B cell (primary cell): Measurements from ENCODE around the gene CNTN4. TPM values are rescaled to one million over a fixed set of nuclear protein-coding genes. Genes with fewer than 3 reads are reported as not detected.

ENCODE experiments used
- ATAC-seq: fragments of 200-7000 bp; cut with Tn5 transposase; one replicate; pipeline ENCODE4 v1.10.0; 2021; ENCODE audit warnings: low read depth, mild to moderate bottlenecking, moderate number of reproducible peaks, moderate library complexity
- CTCF ChIA-PET: fragments of 350-600 bp; sonication (Branson Sonifier 250); formaldehyde crosslinking; loops from one replicate; lab custom pipeline; 2021; ENCODE audit warnings: antibody characterized with exemption, inconsistent platforms; lab: Charles Lee
- POLR2A ChIA-PET: fragments of 350-600 bp; sonication (Branson Sonifier 250); formaldehyde crosslinking; loops from one replicate; lab custom pipeline; 2021; ENCODE audit warnings: antibody characterized with exemption; lab: Charles Lee
- DNase-seq: peaks from one replicate; pipeline ENCODE4 v3.0.0; 2013
- H2AFZ ChIP-seq: 2 replicates; pipeline ENCODE4 v1.6.1; 2012; ENCODE audit warnings: mild to moderate bottlenecking, low read depth, low read length; ENCODE audit not compliant: insufficient read depth, poor library complexity, severe bottlenecking
- H3K27ac ChIP-seq, 2 donors: 1 replicate in 1 of 2; 2 replicates in 1 of 2; pipeline ENCODE4 v1.5.1; 2012 to 2013; ENCODE audit warnings: low read length in 2 of 2, mild to moderate bottlenecking in 2 of 2, moderate library complexity in 1 of 2
- H3K27me3 ChIP-seq, 4 experiments: fragments of 200-600 bp in 1 of 4; sonication (generic) in 1 of 4; replicated peaks in 1 of 4; 1 replicate in 2 of 4; 2 replicates in 2 of 4; pipeline versions ENCODE4 v1.6.1 to v1.7.0; 2013 to 2016; ENCODE audit warnings: low read length in 3 of 4, mild to moderate bottlenecking in 2 of 4, mixed read lengths in 1 of 4, moderate library complexity in 1 of 4; ENCODE audit not compliant: insufficient read depth in 4 of 4, control insufficient read depth in 3 of 4; ENCODE audit errors: control extremely low read depth in 1 of 4
- H3K36me3 ChIP-seq, 2 experiments: replicated peaks in 1 of 2; 1 replicate in 1 of 2; 2 replicates in 1 of 2; pipeline versions ENCODE4 v1.6.1 to v1.7.1; 2013; ENCODE audit warnings: low read length in 1 of 2; ENCODE audit not compliant: insufficient read depth in 2 of 2, control insufficient read depth in 1 of 2; ENCODE audit errors: control extremely low read depth in 1 of 2, extremely low read depth in 1 of 2
- H3K4me1 ChIP-seq, 2 donors: fragments of 200-600 bp in 1 of 2; sonication (generic) in 1 of 2; 1 replicate in 1 of 2; 2 replicates in 1 of 2; pipeline versions ENCODE4 v1.5.1 to v1.6.1; 2013 to 2017; ENCODE audit warnings: low read length in 2 of 2; ENCODE audit not compliant: control insufficient read depth in 2 of 2, insufficient read depth in 2 of 2
- H3K4me2 ChIP-seq: replicated peaks from 2 replicates; pipeline ENCODE3; 2012; ENCODE audit warnings: mild to moderate bottlenecking, low read depth, low read length; ENCODE audit not compliant: poor library complexity, severe bottlenecking
- H3K4me3 ChIP-seq, 5 experiments: fragments of 200-600 bp in 1 of 5; sonication (generic) in 1 of 5; 1 replicate in 3 of 5; 2 replicates in 2 of 5; pipeline versions ENCODE4 v1.5.1 to v1.7.0; 2011 to 2016; ENCODE audit warnings: low read length in 4 of 5, mild to moderate bottlenecking in 4 of 5, low read depth in 2 of 5, control low read depth in 1 of 5, moderate library complexity in 1 of 5; ENCODE audit not compliant: insufficient read depth in 1 of 5; ENCODE audit errors: control extremely low read depth in 1 of 5, extremely low read depth in 1 of 5
- H3K79me2 ChIP-seq: fragments of 200-600 bp; sonication (generic); one replicate; pipeline ENCODE4 v1.6.0; 2016; ENCODE audit warnings: low read length; ENCODE audit not compliant: control insufficient read depth, insufficient read depth
- H3K9ac ChIP-seq: fragments of 200-600 bp; sonication (generic); 2 replicates; pipeline ENCODE4 v1.6.1; 2017; ENCODE audit warnings: mild to moderate bottlenecking, low read length, moderate library complexity
- H3K9me3 ChIP-seq, 3 donors: one replicate each; pipeline versions ENCODE4 v1.6.1 to v1.7.1; 2013; ENCODE audit warnings: low read length in 2 of 3; ENCODE audit not compliant: control insufficient read depth in 2 of 3, insufficient read depth in 1 of 3; ENCODE audit errors: control extremely low read depth in 1 of 3
- H4K20me1 ChIP-seq: 2 replicates; pipeline ENCODE4 v1.6.0; 2012; ENCODE audit warnings: mild to moderate bottlenecking, low read length; ENCODE audit not compliant: insufficient read depth, control insufficient read depth, poor library complexity, severe bottlenecking
- H3K27ac Mint-ChIP-seq: one replicate; pipeline ENCODE4 v1.8.0; 2021; ENCODE audit warnings: mixed read lengths
- H3K27me3 Mint-ChIP-seq: one replicate; pipeline ENCODE4 v1.8.0; 2021; ENCODE audit warnings: mixed read lengths
- H3K4me1 Mint-ChIP-seq: one replicate; pipeline ENCODE4 v1.8.0; 2021; ENCODE audit warnings: mixed read lengths
- H3K4me3 Mint-ChIP-seq: one replicate; pipeline ENCODE4 v1.8.0; 2021; ENCODE audit warnings: mixed read lengths
- H3K9me3 Mint-ChIP-seq: one replicate; pipeline ENCODE4 v1.8.0; 2022; ENCODE audit warnings: mixed read lengths; ENCODE audit not compliant: insufficient read depth
- CTCF ChIP-seq: fragments of 200-600 bp; IDR thresholded peaks from one replicate; pipeline ENCODE4 v1.8.0; 2022; ENCODE audit warnings: antibody characterized with exemption, mild to moderate bottlenecking
- EZH2 ChIP-seq: IDR thresholded peaks from 2 replicates; pipeline ENCODE4 v1.6.1; 2012; ENCODE audit warnings: borderline replicate concordance, low read depth, mild to moderate bottlenecking, moderate library complexity, low read length; ENCODE audit not compliant: insufficient read depth, poor library complexity, severe bottlenecking
- WGBS: methylation state at CpG from one replicate; pipeline ENCODE4 v1.1.5; 2013; ENCODE audit warnings: missing lambda C conversion rate; ENCODE audit not compliant: insufficient coverage; 5-methylcytosine and 5-hydroxymethylcytosine counted together
- intact Hi-C: fragments of 100-400 bp; cut with micrococcal nuclease; formaldehyde crosslinking; loops from one replicate; pipeline ENCODE4 v1.10.0; 2022
- polyA plus RNA-seq: library from polyadenylated mRNA; depleted of rRNA; stranded (reverse); fragments of >200 nt; gene quantifications from 2 replicates; pipeline ENCODE4 v1.2.3, GENCODE V29; 2012
- total RNA-seq, 2 donors: library from RNA; stranded (reverse); fragments of 120-200 nt in 1 of 2; gene quantifications; 1 replicate in 1 of 2; 2 replicates in 1 of 2; pipeline versions ENCODE4 v1.2.3 to v1.2.4, GENCODE V29; 2013 to 2022

The CNTN4 gene
- total and polyA plus RNA-seq, 2 donors (not counting 1 experiment from before 2014, with no cell fraction given) = 0.05 TPM; not detected in 1

- no peak overlapping the region for H3K4me3 ChIP-seq
- no peaks in the 10 kb centered on the region for H4K20me1 ChIP-seq
- H3K9me3 Mint-ChIP-seq = no peaks in the 10 kb centered on the region
- ChIA-PET CTCF (no interaction called here), POLR2A (no interaction called here)
- no peaks in the 10 kb centered on the region for H3K4me1 Mint-ChIP-seq
- H3K36me3 ChIP-seq = no peaks in the 10 kb centered on the region
- no peak for ATAC-seq
- DNase-seq = no peak
- intact Hi-C loops = no loop called here
- TF ChIP-seq EZH2 (no peak), CTCF (no peak)
- no peaks in the 10 kb centered on the region for H3K9me3 ChIP-seq
- H3K4me2 ChIP-seq = no peak overlapping the region
- no peaks in the 10 kb centered on the region for H3K27me3 Mint-ChIP-seq
- H3K27ac Mint-ChIP-seq = no peak overlapping the region
- no peaks in the 10 kb centered on the region for H3K27me3 ChIP-seq
- no peak overlapping the region for H3K9ac ChIP-seq
- H2AFZ ChIP-seq = no peak overlapping the region
- no peak overlapping the region for H3K4me3 Mint-ChIP-seq
- H3K4me1 ChIP-seq = no peaks in the 10 kb centered on the region
- H3K27ac ChIP-seq = no peak overlapping the region
- no peaks in the 10 kb centered on the region for H3K79me2 ChIP-seq
These were observed 672.5 kb downstream of the CNTN4 start for GRCh38 chr3:2771193-2771592.

GRCh38 chr3:2771741-2772140 is 673.1 kb downstream of the CNTN4 start:
- no peak overlapping the region for H3K27ac ChIP-seq
- H3K4me3 ChIP-seq = no peak overlapping the region
- DNase-seq = no peak
- H3K4me2 ChIP-seq = no peak overlapping the region
- ATAC-seq = no peak
- H3K4me1 ChIP-seq = no peaks in the 10 kb centered on the region
- no peak overlapping the region for H2AFZ ChIP-seq
- H3K79me2 ChIP-seq = no peaks in the 10 kb centered on the region
- no peaks in the 10 kb centered on the region for H3K27me3 ChIP-seq
- no peak overlapping the region for H3K9ac ChIP-seq
- TF ChIP-seq EZH2 (no peak), CTCF (no peak)
- Mint-ChIP-seq H3K4me3 (no peak overlapping the region), H3K27me3 (no peaks in the 10 kb centered on the region), H3K27ac (no peak overlapping the region), H3K9me3 (no peaks in the 10 kb centered on the region), H3K4me1 (no peaks in the 10 kb centered on the region)
- ChIA-PET POLR2A (no interaction called here), CTCF (no interaction called here)
- H4K20me1 ChIP-seq = no peaks in the 10 kb centered on the region
- H3K36me3 ChIP-seq = no peaks in the 10 kb centered on the region
- no peaks in the 10 kb centered on the region for H3K9me3 ChIP-seq
- WGBS = 86% methylated on average over 5 of the region's 5 CpGs
- intact Hi-C loops = no loop called here
